Measurements from ENCODE around the gene MICA. TPM values are rescaled to one million over a fixed set of nuclear protein-coding genes. Genes with fewer than 3 reads are reported as not detected.
A peak's percentile ranks its signal among the peaks of the same experiment; 100 is the strongest.

Gene MICA
- 19.9 TPM for total RNA-seq

GRCh38 chr6:31403283-31404060 is at the start of gene MICA:
Gene MICA, plus strand, starts transcription at chr6:31403595. Its CDS starts 38 bp downstream, at chr6:31403633.
- TF ChIP-seq POLR2AphosphoS5 (IDR thresholded peaks at IDR 0.05; ENCODE audit: insufficient read depth in 1 of 2, low read depth in 1 of 2) (peak; percentile 90 to 92), POLR2A (IDR thresholded peaks at IDR 0.05) (peak in 1 of 2 donors; percentile 61), CTCF (IDR thresholded peaks at IDR 0.05) (no peak)
- Histone ChIP-seq H3K9me3 (no peaks in the 10 kb centered on the region), H3K4me3 (peak within 1 kb of the TSS; percentile 76 to 94), H3K27ac (peak within 1 kb of the TSS; percentile 99), H3K4me1 (peaks cover 71% of the 10 kb centered on the region), H3K27me3 (no peaks in the 10 kb centered on the region), H3K36me3 (no peaks in the 10 kb centered on the region)
- intact Hi-C loops (cut with DNase I): loop anchor here (5.0 kb wide), 1 partner anchor 39 kb away; no protein-coding TSS in a partner anchor
- DNase-seq (ENCODE audit: extremely low spot score in 2 of 2): peak in 1 of 2 donors; percentile 95

GRCh38 chr6:31354158-31354863 is 49.1 kb upstream of the MICA start:
- intact Hi-C loops (cut with DNase I): loop anchor here (5.0 kb wide), 1 partner anchor 87 kb away; no protein-coding TSS in a partner anchor
- H3K9me3 ChIP-seq: no peaks in the 10 kb centered on the region
- TF ChIP-seq POLR2A (IDR thresholded peaks at IDR 0.05) (no peak), POLR2AphosphoS5 (IDR thresholded peaks at IDR 0.05; ENCODE audit: insufficient read depth in 1 of 2, low read depth in 1 of 2) (no peak), CTCF (IDR thresholded peaks at IDR 0.05) (no peak)
- peak overlapping the region in 1 of 2 donors; percentile 63 for H3K4me3 ChIP-seq
- DNase-seq (ENCODE audit: extremely low spot score in 2 of 2): no peak
- peaks cover 0 to 23% of the 10 kb centered on the region in 2 donors for H3K36me3 ChIP-seq
- H3K27me3 ChIP-seq: no peaks in the 10 kb centered on the region
- H3K27ac ChIP-seq: no peak overlapping the region
- H3K4me1 ChIP-seq: peaks cover 26% of the 10 kb centered on the region

- intact Hi-C loops (cut with DNase I): loop anchor here (5.0 kb wide), 1 partner anchor 88 kb away; no protein-coding TSS in a partner anchor
- H3K27me3 ChIP-seq: no peaks in the 10 kb centered on the region
- no peaks in the 10 kb centered on the region for H3K9me3 ChIP-seq
- TF ChIP-seq POLR2AphosphoS5 (IDR thresholded peaks at IDR 0.05; ENCODE audit: insufficient read depth in 1 of 2, low read depth in 1 of 2) (no peak), POLR2A (IDR thresholded peaks at IDR 0.05) (no peak), CTCF (IDR thresholded peaks at IDR 0.05) (no peak)
- H3K4me3 ChIP-seq: peak overlapping the region; percentile 56 to 63
- peaks cover 26% of the 10 kb centered on the region for H3K4me1 ChIP-seq
- peaks cover 0 to 23% of the 10 kb centered on the region in 2 donors for H3K36me3 ChIP-seq
- peak overlapping the region; percentile 86 for H3K27ac ChIP-seq
- DNase-seq (ENCODE audit: extremely low spot score in 2 of 2): no peak
Measured at GRCh38 chr6:31354864-31355582, 48.4 kb upstream of the MICA start.

- Histone ChIP-seq H3K36me3 (peaks cover 0 to 23% of the 10 kb centered on the region in 2 donors), H3K27ac (peak overlapping the region; percentile 86), H3K9me3 (no peaks in the 10 kb centered on the region), H3K4me1 (peaks cover 26% of the 10 kb centered on the region), H3K27me3 (no peaks in the 10 kb centered on the region), H3K4me3 (peak overlapping the region; percentile 56 to 63)
- TF ChIP-seq POLR2A (IDR thresholded peaks at IDR 0.05) (no peak), CTCF (IDR thresholded peaks at IDR 0.05) (no peak), POLR2AphosphoS5 (IDR thresholded peaks at IDR 0.05; ENCODE audit: insufficient read depth in 1 of 2, low read depth in 1 of 2) (no peak)
- intact Hi-C loops (cut with DNase I): no loop called here
- no peak for DNase-seq (ENCODE audit: extremely low spot score in 2 of 2)
Measured at GRCh38 chr6:31355583-31355948, 47.8 kb upstream of the MICA start.
